ENCODE data around the gene SAMD15.

DNA sequence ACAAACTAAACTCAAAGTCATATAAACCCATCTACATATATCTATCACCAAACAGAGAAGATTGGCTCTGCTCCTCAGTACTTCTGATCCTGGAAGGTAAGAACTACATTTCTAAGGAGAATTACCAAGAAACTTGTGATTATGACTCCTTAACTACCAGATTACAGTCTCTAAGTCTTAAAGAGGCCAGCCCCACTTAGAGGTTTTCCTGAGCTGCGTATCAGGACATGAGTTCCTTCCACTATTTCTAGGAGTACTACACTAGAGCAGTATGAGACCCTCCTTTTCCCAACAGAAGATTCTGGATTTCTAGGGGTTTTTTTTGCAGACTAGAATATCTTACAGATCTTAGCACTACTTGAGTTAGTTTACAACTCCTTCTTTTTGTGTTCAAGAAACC is 46.2 kb downstream of the SAMD15 start, which contains the start of gene NOXRED1:
- TF ChIP-seq, protein P1, sequence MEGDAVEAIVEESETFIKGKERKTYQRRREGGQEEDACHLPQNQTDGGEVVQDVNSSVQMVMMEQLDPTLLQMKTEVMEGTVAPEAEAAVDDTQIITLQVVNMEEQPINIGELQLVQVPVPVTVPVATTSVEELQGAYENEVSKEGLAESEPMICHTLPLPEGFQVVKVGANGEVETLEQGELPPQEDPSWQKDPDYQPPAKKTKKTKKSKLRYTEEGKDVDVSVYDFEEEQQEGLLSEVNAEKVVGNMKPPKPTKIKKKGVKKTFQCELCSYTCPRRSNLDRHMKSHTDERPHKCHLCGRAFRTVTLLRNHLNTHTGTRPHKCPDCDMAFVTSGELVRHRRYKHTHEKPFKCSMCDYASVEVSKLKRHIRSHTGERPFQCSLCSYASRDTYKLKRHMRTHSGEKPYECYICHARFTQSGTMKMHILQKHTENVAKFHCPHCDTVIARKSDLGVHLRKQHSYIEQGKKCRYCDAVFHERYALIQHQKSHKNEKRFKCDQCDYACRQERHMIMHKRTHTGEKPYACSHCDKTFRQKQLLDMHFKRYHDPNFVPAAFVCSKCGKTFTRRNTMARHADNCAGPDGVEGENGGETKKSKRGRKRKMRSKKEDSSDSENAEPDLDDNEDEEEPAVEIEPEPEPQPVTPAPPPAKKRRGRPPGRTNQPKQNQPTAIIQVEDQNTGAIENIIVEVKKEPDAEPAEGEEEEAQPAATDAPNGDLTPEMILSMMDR (IDR thresholded peaks at IDR 0.05) = no peak
- no peak for TF ChIP-seq ZFX (IDR thresholded peaks at IDR 0.05; ENCODE audit: borderline replicate concordance)
